GM21526 (cell line): ENCODE measurements around the gene PNKD.
"Not testable (repeated sequence)": the region's sequence is repeated elsewhere in the genome, so short reads cannot be mapped to it uniquely, and the experiment has no call there.

ENCODE experiments used
- ATAC-seq: cut with Tn5 transposase; IDR thresholded peaks from one replicate; pipeline ENCODE4 v1.9.1; 2021; ENCODE audit warnings: moderate library complexity; ENCODE audit not compliant: unreplicated experiment, low FRiP score

PNKD gene

DNA sequence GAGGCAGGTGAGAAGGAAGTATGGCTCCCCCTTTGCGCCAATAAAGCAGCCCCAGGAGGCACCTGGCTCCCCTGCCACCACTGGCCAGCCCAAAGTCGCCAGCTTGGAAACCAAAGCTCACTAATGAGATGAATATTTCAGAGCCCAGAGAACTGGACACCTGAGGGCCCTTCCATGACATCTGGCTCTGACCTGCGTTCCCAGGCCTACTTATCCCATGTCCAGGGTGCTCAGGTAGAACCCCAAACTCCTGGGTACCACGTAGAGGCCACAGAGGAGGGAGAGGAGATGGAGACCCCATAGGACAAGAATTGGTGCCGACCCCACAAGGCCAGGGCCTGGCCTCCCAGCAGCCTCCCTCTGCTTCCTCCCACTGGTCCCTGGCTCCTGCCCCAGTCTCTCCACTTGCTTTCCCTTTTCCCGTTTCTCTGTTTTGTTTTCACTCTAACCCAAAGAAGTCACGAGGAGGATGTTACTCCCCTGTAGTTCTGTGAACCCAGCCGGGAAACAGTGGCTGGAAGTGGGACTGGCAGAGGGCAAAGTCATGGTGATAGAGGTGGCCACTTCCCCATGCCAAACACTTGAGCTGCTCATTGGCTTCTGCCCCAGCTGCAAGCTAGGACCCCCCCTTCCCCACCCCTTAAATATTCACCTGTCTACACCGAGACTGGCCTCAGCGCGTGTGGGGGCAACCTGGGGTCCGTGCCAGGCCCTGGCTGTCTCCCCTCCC is 21.2 kb downstream of the PNKD start:
- ATAC-seq: no peak

GRCh38 chr2:218292048-218293014 is 22.0 kb downstream of the PNKD start, which contains the start of gene TMBIM1:
TMBIM1 (minus strand) TSS chr2:218292503; CDS start chr2:218282141, 10,362 bp downstream.
- peak; percentile 81 for ATAC-seq

GRCh38 chr2:218293715-218294429 is 23.6 kb downstream of the PNKD start:
- ATAC-seq: no peak

GRCh38 chr2:218294430-218295022 is 24.2 kb downstream of the PNKD start:
- no peak for ATAC-seq

DNA sequence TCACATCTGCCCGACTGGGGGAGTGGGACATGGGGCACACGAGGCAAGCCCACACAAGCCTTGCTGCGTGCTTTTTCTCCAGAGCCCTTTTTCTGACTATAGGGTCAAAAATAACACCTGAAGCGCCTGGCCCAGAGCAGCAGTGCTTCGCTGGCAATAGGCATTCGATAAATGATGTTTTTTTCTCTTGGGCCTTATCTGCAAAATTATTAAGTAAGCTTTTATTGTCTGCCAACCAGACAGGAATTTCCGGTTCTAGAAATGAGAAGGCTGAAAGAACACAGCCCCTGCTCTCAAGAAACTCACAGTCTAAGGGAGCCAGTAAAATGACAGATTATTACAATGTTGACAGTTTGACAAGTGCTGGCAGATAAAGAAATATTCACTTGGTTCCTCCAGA is 24.7 kb downstream of the PNKD start:
- ATAC-seq: no peak

DNA sequence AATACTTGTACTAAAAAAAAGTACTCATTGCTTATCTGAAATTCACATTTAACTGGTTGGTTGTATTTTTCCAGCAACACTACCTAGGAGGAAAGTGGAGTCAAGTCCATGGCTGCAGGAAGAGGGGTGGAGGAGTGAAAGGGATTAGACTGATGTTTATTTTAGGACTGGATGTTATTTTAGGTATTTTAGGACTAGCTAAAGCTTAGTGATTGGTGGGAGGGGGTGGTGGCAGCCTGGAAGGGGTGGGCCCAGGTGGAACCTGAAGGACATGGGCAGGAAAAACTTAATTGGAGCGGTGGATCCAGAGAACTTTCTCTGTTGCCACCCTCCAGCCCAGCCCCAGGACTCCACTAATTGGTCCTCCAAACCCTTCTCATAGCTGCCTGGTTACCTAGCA is 25.9 kb downstream of the PNKD start:
- no peak for ATAC-seq

DNA sequence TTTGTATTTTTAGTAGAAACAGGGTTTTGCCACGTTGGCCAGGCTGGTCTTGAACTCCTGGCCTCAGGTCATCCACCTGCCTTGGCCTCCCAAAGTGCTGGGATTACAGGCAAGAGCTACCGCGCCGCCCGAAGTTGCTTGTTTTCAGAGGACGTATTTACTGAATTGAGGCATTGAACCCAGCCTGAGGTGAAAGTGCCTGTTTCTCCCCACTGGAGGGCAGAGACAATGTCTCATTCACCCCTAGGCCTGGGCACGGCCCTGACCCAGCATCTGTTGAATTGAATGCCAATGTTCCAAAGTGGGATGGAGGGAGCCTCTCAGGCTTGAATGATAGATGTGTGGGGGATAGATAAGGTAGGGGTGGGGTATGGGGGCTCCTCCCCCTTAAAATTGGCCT is 26.5 kb downstream of the PNKD start:
- ATAC-seq: no peak

GRCh38 chr2:218298314-218298875 is 28.1 kb downstream of the PNKD start:
- ATAC-seq: no peak

DNA sequence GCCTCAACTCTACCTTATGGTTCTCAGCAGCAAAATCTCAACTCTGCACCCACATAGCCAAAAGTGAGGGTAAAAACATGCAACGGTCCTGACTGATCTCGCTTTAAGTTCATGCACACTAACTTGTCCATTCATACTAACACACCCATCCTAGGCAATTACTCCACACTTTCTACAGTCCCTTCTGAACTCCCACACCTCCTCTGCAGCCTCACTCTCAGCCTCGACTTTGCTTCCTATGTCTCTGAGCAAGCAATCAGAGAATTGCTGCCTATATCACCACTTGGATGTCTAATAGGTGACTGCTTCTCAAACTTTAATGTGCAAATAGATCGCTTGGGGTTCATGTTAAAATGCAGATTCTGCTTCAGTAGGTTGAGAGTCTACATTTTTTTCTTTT is 29.8 kb downstream of the PNKD start:
- ATAC-seq: no peak

DNA sequence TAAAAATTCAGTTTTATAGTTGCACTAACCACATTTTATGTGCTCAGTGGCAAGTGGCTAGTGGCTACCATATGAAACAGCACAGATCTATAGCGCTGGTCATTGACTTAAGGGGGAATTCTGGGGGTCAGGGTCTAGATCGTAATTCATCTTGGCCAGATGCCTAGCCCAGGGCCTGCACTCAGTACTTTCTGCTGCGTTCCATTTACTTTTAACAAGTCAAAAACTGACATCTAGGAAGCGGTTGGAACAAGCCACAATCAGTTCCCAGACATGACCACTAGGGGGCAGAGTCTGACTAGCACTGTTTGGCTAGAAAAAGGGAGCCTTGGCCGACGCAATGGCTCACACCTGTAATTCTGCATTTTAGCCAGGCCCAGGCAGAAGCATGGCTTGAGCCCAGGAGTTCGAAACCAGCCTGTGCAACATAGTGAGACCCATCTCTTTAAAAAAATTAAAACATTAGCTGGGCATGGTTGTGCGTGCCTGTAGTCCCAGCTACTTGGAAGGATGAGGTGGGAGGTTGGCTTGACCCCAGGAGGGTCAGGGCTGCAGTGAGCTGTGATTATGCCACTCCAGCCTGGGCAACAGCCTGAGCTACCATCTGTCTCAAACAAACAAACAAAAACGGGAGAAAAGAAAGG is 31.0 kb downstream of the PNKD start:
- peak; percentile 72 for ATAC-seq

DNA sequence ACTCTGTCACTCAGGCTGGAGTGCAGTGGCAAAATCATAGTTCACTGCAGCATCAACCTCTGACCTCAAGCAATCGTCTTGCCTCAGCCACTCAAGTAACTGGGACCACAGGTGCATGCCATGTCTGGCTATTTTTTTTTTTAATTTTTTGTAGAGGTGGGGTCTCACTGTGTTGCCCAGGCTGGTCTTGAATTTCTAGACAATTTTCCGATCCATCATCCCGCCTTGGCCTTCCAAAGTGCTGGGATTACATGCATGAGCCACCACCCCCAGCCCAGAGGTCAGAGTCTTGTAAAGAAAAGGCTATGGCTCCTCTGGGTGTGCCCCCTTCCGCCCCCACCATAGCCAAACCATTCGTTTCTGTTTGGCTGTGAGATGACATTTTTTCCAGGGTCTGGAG is 35.1 kb downstream of the PNKD start:
- ATAC-seq: no peak

- no peak for ATAC-seq
These were observed 36.0 kb downstream of the PNKD start for GRCh38 chr2:218306184-218306920.

DNA sequence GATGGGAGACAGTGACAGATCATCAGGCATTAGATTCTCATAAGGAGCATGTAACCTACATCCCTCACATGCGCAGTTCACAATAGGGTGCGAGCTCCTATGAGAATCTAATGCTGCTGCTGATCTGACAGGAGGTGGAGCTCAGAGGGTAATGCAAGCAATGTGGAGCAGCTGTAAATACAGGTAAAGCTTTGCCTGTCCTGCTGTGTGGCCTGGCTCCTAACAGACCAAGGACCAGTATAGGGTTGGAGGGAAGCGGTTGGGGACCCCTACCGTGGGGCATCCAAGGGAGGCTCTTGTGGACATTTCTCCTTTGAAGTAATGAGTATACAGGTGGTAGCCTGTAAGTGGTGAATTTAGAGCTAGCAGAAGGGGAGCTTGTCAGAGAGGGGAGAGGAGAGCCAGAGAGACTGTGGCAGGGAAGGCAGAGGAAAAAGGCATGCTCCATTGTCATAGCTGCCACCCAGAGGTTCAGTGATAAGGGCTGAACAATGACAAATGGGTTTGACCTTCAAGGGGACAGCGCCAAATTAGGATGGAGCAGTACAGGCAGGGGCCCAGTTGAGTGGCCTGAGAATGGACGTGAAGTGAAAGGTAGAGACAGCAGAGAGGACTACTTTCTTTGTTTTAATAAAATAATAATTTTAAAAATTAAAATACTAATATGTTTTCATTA is 37.2 kb downstream of the PNKD start:
- ATAC-seq: no peak

- no peak for ATAC-seq
These were observed 40.7 kb downstream of the PNKD start for GRCh38 chr2:218310853-218311540.

- not testable (repeated sequence) for ATAC-seq
These were observed 41.4 kb downstream of the PNKD start for GRCh38 chr2:218311541-218312266.

GRCh38 chr2:218312267-218312756 is 42.0 kb downstream of the PNKD start:
- no peak for ATAC-seq

GRCh38 chr2:218313356-218313755 is 43.0 kb downstream of the PNKD start:
- no peak for ATAC-seq
